ENCODE results near the gene LRRC10B. TPM values are rescaled to one million over a fixed set of nuclear protein-coding genes. Genes with fewer than 3 reads are reported as not detected.

The LRRC10B gene
- total and polyA plus RNA-seq, 2 experiments from 2014 or later = 0.60 to 0.62 TPM

GRCh38 chr11:61555978-61556377, 47.4 kb downstream of the LRRC10B start:
- Histone ChIP-seq H3K4me1 (ENCODE audit: low read depth) (peaks cover 25% of the 10 kb centered on the region), H3K9me3 (ENCODE audit: low read depth) (no peaks in the 10 kb centered on the region), H3K27me3 (peaks cover 24% of the 10 kb centered on the region)

GRCh38 chr11:61556621-61557020, 48.1 kb downstream of the LRRC10B start:
- H3K27ac ChIP-seq = no peak overlapping the region
- H3K4me1 ChIP-seq (ENCODE audit: low read depth) = peaks cover 25% of the 10 kb centered on the region
- H3K36me3 ChIP-seq = no peaks in the 10 kb centered on the region
- peaks cover 24% of the 10 kb centered on the region for H3K27me3 ChIP-seq
- TF ChIP-seq CTCF (IDR thresholded peaks at IDR 0.05; ENCODE audit: low read depth, low read length) = no peak
- H3K4me3 ChIP-seq = no peak overlapping the region
- DNase-seq (ENCODE audit: low read depth in 1 of 2, low spot score in 1 of 2) = no peak
- no peaks in the 10 kb centered on the region for H3K9me3 ChIP-seq (ENCODE audit: low read depth)

More at GRCh38 chr11:61555978-61556377, 47.4 kb downstream of the LRRC10B start:
- Histone ChIP-seq H3K36me3 (no peaks in the 10 kb centered on the region), H3K27ac (no peak overlapping the region), H3K4me3 (no peak overlapping the region)
- TF ChIP-seq CTCF (IDR thresholded peaks at IDR 0.05; ENCODE audit: low read depth, low read length) = no peak
- no peak for DNase-seq (ENCODE audit: low read depth in 1 of 2, low spot score in 1 of 2)

Other genes with a start within 250 kb of the LRRC10B start
- gene VWCE, start 213.4 kb upstream of the LRRC10B start, total RNA-seq = 1.8 and 2.3 TPM in 2 replicates
- 3.1 and 3.5 TPM in 2 replicates for gene VWCE, start 213.4 kb upstream of the LRRC10B start, polyA plus RNA-seq
- 321 and 393 TPM in 2 replicates for gene DDB1, start 175.6 kb upstream of the LRRC10B start, total RNA-seq
- 286 and 304 TPM in 2 replicates for gene DDB1, start 175.6 kb upstream of the LRRC10B start, polyA plus RNA-seq
- gene TKFC, start 175.5 kb upstream of the LRRC10B start, total RNA-seq = 50.9 and 58.1 TPM in 2 replicates
- 84.3 and 87.4 TPM in 2 replicates for gene TKFC, start 175.5 kb upstream of the LRRC10B start, polyA plus RNA-seq
- gene CYB561A3, start 146.9 kb upstream of the LRRC10B start, total RNA-seq = 7.8 and 13.5 TPM in 2 replicates
- 10.2 and 12.6 TPM in 2 replicates for gene CYB561A3, start 146.9 kb upstream of the LRRC10B start, polyA plus RNA-seq
- 13.8 and 25.2 TPM in 2 replicates for gene TMEM138, start 146.4 kb upstream of the LRRC10B start, total RNA-seq
- gene TMEM138, start 146.4 kb upstream of the LRRC10B start, polyA plus RNA-seq = 25.0 and 34.1 TPM in 2 replicates
- 12.5 and 19.3 TPM in 2 replicates for gene TMEM216, start 116.2 kb upstream of the LRRC10B start, total RNA-seq
- gene TMEM216, start 116.2 kb upstream of the LRRC10B start, polyA plus RNA-seq = 20.1 and 21.5 TPM in 2 replicates
- gene CPSF7, start 78.8 kb upstream of the LRRC10B start, total RNA-seq = 46.9 and 64.7 TPM in 2 replicates
- gene CPSF7, start 78.8 kb upstream of the LRRC10B start, polyA plus RNA-seq = 34.6 and 55.5 TPM in 2 replicates
- 21.3 and 28.1 TPM in 2 replicates for gene SDHAF2, start 78.6 kb upstream of the LRRC10B start, total RNA-seq
- gene SDHAF2, start 78.6 kb upstream of the LRRC10B start, polyA plus RNA-seq = 55.8 and 67.4 TPM in 2 replicates
- 8.7 and 12.1 TPM in 2 replicates for gene SYT7, start 72.3 kb downstream of the LRRC10B start, total RNA-seq
- gene SYT7, start 72.3 kb downstream of the LRRC10B start, polyA plus RNA-seq = 6.3 and 7.5 TPM in 2 replicates
- 5.5 and 6.3 TPM in 2 replicates for gene DAGLA, start 171.6 kb downstream of the LRRC10B start, total RNA-seq
- 2.1 and 3.4 TPM in 2 replicates for gene DAGLA, start 171.6 kb downstream of the LRRC10B start, polyA plus RNA-seq
- 48.0 and 56.9 TPM in 2 replicates for gene MYRF, start 243.9 kb downstream of the LRRC10B start, total RNA-seq
- gene MYRF, start 243.9 kb downstream of the LRRC10B start, polyA plus RNA-seq = 29.3 and 41.2 TPM in 2 replicates